Neural progenitor cell (in vitro differentiated cells): Measurements from ENCODE around the gene SLC44A1. TPM values are rescaled to one million over a fixed set of nuclear protein-coding genes. Genes with fewer than 3 reads are reported as not detected.

Experiments
- DNase-seq: peaks from one replicate; pipeline ENCODE4 v3.0.0-alpha.2; 2016; ENCODE audit warnings: low spot score
- H2AFZ ChIP-seq: fragments of 200-600 bp; sonication (generic); replicated peaks from 2 replicates; pipeline ENCODE4 v1.6.1; 2016; ENCODE audit warnings: antibody characterized with exemption
- H3F3A ChIP-seq: fragments of 200-600 bp; sonication (generic); 2 replicates; pipeline ENCODE4 v1.6.1; 2016; ENCODE audit warnings: antibody characterized with exemption, low read depth
- H3K27ac ChIP-seq: fragments of 200-600 bp; sonication (generic); 2 replicates; pipeline ENCODE4 v1.5.1; 2016; ENCODE audit warnings: mild to moderate bottlenecking
- H3K27me3 ChIP-seq: fragments of 200-600 bp; sonication (generic); 2 replicates; pipeline ENCODE4 v1.6.1; 2016; ENCODE audit warnings: mild to moderate bottlenecking, moderate library complexity
- H3K36me3 ChIP-seq: fragments of 200-600 bp; sonication (generic); 2 replicates; pipeline ENCODE4 v1.5.1; 2016
- H3K4me1 ChIP-seq: fragments of 200-600 bp; sonication (generic); 2 replicates; pipeline ENCODE4 v1.6.1; 2016; ENCODE audit warnings: mixed run types
- H3K4me2 ChIP-seq: fragments of 200-600 bp; sonication (generic); 2 replicates; pipeline ENCODE4 v1.6.1; 2016
- H3K4me3 ChIP-seq: fragments of 200-600 bp; sonication (generic); 2 replicates; pipeline ENCODE4 v1.5.1; 2016
- H3K79me2 ChIP-seq: fragments of 200-600 bp; sonication (generic); 2 replicates; pipeline ENCODE4 v1.6.1; 2016; ENCODE audit warnings: low read depth
- H3K9ac ChIP-seq: fragments of 200-600 bp; sonication (generic); 2 replicates; pipeline ENCODE4 v1.6.1; 2016
- H3K9me3 ChIP-seq: fragments of 200-600 bp; sonication (generic); 2 replicates; pipeline ENCODE4 v1.5.1; 2016; ENCODE audit warnings: low read depth
- H4K20me1 ChIP-seq: fragments of 200-600 bp; sonication (generic); 2 replicates; pipeline ENCODE4 v1.6.1; 2016; ENCODE audit warnings: low read depth
- H3K27ac Mint-ChIP-seq: 3 replicates; pipeline ENCODE4 v1.8.0; 2021; ENCODE audit warnings: mixed read lengths
- H3K27me3 Mint-ChIP-seq: 2 replicates; pipeline ENCODE4 v1.8.0; 2022; ENCODE audit warnings: low read depth, mild to moderate bottlenecking, inconsistent platforms, moderate library complexity, mixed read lengths; ENCODE audit not compliant: insufficient read depth
- H3K36me3 Mint-ChIP-seq: 3 replicates; pipeline ENCODE4 v1.8.0; 2021; ENCODE audit warnings: mixed read lengths
- H3K4me1 Mint-ChIP-seq: 3 replicates; pipeline ENCODE4 v1.8.0; 2021; ENCODE audit warnings: mixed read lengths
- H3K4me3 Mint-ChIP-seq: 3 replicates; pipeline ENCODE4 v1.8.0; 2021; ENCODE audit warnings: mild to moderate bottlenecking, moderate library complexity, mixed read lengths
- H3K9me3 Mint-ChIP-seq: 3 replicates; pipeline ENCODE4 v1.8.0; 2020; ENCODE audit warnings: mixed read lengths
- CTCF ChIP-seq: fragments of 200-600 bp; sonication (generic); IDR thresholded peaks from 2 replicates; pipeline ENCODE4 v1.5.1; 2017; ENCODE audit warnings: antibody characterized with exemption, mild to moderate bottlenecking
- EZH2 ChIP-seq: fragments of 200-600 bp; sonication (generic); IDR thresholded peaks from 2 replicates; pipeline ENCODE4 v1.6.1; 2017; ENCODE audit warnings: antibody characterized with exemption, mild to moderate bottlenecking, moderate library complexity
- EZH2phosphoT487 ChIP-seq: fragments of 200-600 bp; sonication (generic); IDR thresholded peaks from 2 replicates; pipeline ENCODE4 v1.6.1; 2017; ENCODE audit warnings: antibody characterized with exemption
- total RNA-seq: library from RNA; depleted of rRNA; stranded (reverse); fragments of >200 nt; gene quantifications from 2 replicates; pipeline ENCODE4 v1.2.3, GENCODE V29; 2015; ENCODE audit warnings: low replicate concordance

The SLC44A1 gene
- total RNA-seq, 1 donor from 2014 or later, result 41.4 TPM

GRCh38 chr9:105444130-105444529 lies 199.7 kb downstream of the SLC44A1 start:
- H3K27me3 ChIP-seq, result no peaks in the 10 kb centered on the region
- Mint-ChIP-seq H3K27me3 (no peaks in the 10 kb centered on the region), H3K27ac (no peak overlapping the region), H3K9me3 (no peaks in the 10 kb centered on the region), H3K4me3 (no peak overlapping the region), H3K4me1 (peaks cover 16% of the 10 kb centered on the region), H3K36me3 (no peaks in the 10 kb centered on the region)
- TF ChIP-seq EZH2 (no peak), EZH2phosphoT487 (no peak), CTCF (no peak)
- peak overlapping the region; percentile 50 for H2AFZ ChIP-seq
- DNase-seq, result no peak
- no peak overlapping the region for H3K9ac ChIP-seq
- H3K4me1 ChIP-seq, result peaks cover 2% of the 10 kb centered on the region
- no peak overlapping the region for H3K27ac ChIP-seq
- no peak overlapping the region for H3K4me2 ChIP-seq
- H4K20me1 ChIP-seq, result peaks cover 1% of the 10 kb centered on the region
- H3K9me3 ChIP-seq, result no peaks in the 10 kb centered on the region
- H3K36me3 ChIP-seq, result no peaks in the 10 kb centered on the region
- H3K4me3 ChIP-seq, result no peak overlapping the region
- peaks cover 17% of the 10 kb centered on the region for H3F3A ChIP-seq
- peaks cover 9% of the 10 kb centered on the region for H3K79me2 ChIP-seq

GRCh38 chr9:105445203-105445881 lies 200.9 kb downstream of the SLC44A1 start:
- peaks cover 26% of the 10 kb centered on the region for H3K4me1 Mint-ChIP-seq

GRCh38 chr9:105447386-105447813 lies 202.9 kb downstream of the SLC44A1 start:
- Histone ChIP-seq H3K27me3 (no peaks in the 10 kb centered on the region), H3K27ac (no peak overlapping the region), H3K36me3 (no peaks in the 10 kb centered on the region), H4K20me1 (peaks cover 33% of the 10 kb centered on the region), H3K79me2 (peaks cover 42% of the 10 kb centered on the region), H3K9ac (no peak overlapping the region), H3K9me3 (no peaks in the 10 kb centered on the region), H3K4me1 (peaks cover 13% of the 10 kb centered on the region), H3F3A (peaks cover 23% of the 10 kb centered on the region), H3K4me3 (peak overlapping the region; percentile 83), H3K4me2 (peak overlapping the region; percentile 95), H2AFZ (peak overlapping the region; percentile 86)
- DNase-seq, result no peak
- H3K4me3 Mint-ChIP-seq, result peak overlapping the region; percentile 97
- peaks cover 11% of the 10 kb centered on the region for H3K36me3 Mint-ChIP-seq
- TF ChIP-seq EZH2 (no peak), EZH2phosphoT487 (no peak), CTCF (no peak)
- peaks cover 7% of the 10 kb centered on the region for H3K9me3 Mint-ChIP-seq
- peak overlapping the region; percentile 91 for H3K27ac Mint-ChIP-seq
- H3K27me3 Mint-ChIP-seq, result no peaks in the 10 kb centered on the region
- peaks cover 39% of the 10 kb centered on the region for H3K4me1 Mint-ChIP-seq

More at GRCh38 chr9:105445203-105445881, 200.9 kb downstream of the SLC44A1 start:
- Histone ChIP-seq H3K36me3 (no peaks in the 10 kb centered on the region), H3F3A (peaks cover 23% of the 10 kb centered on the region), H4K20me1 (peaks cover 13% of the 10 kb centered on the region), H2AFZ (peak overlapping the region; percentile 3), H3K27me3 (no peaks in the 10 kb centered on the region), H3K27ac (no peak overlapping the region), H3K9ac (no peak overlapping the region), H3K9me3 (no peaks in the 10 kb centered on the region), H3K4me2 (no peak overlapping the region), H3K4me1 (peaks cover 13% of the 10 kb centered on the region), H3K79me2 (peaks cover 22% of the 10 kb centered on the region), H3K4me3 (no peak overlapping the region)
- TF ChIP-seq EZH2phosphoT487 (no peak), EZH2 (no peak), CTCF (no peak)
- no peaks in the 10 kb centered on the region for H3K36me3 Mint-ChIP-seq
- no peaks in the 10 kb centered on the region for H3K9me3 Mint-ChIP-seq
- no peak overlapping the region for H3K4me3 Mint-ChIP-seq
- no peaks in the 10 kb centered on the region for H3K27me3 Mint-ChIP-seq
- no peak overlapping the region for H3K27ac Mint-ChIP-seq
- no peak for DNase-seq
